K562 (cell line): ENCODE measurements around the gene PTBP3.

Experiments
- BHLHE40 ChIP-seq: IDR thresholded peaks from 2 replicates; pipeline ENCODE4 v1.6.1; 2011; ENCODE audit warnings: low read length, improper control_type of control experiment
- EP300 ChIP-seq: IDR thresholded peaks from 2 replicates; pipeline ENCODE4 v1.6.1; 2012; ENCODE audit warnings: low read length, improper control_type of control experiment
- EZH2 ChIP-seq: IDR thresholded peaks from 2 replicates; pipeline ENCODE4 v1.6.1; 2012; ENCODE audit warnings: low read depth, mild to moderate bottlenecking, inconsistent platforms, low read length, borderline replicate concordance
- TF ChIP-seq, protein P1 (sequence below), 3 experiments: IDR thresholded peaks in 2 of 3; conservative IDR thresholded peaks in 1 of 3; 2 replicates each; pipeline ENCODE4 v1.5.1; 2011 to 2012; ENCODE audit warnings: low read length in 3 of 3, mild to moderate bottlenecking in 3 of 3, control low read depth in 2 of 3, improper control_type of control experiment in 1 of 3, inconsistent platforms in 1 of 3, low read depth in 1 of 3, mixed read lengths in 1 of 3, moderate library complexity in 1 of 3; ENCODE audit not compliant: insufficient read depth in 2 of 3
- TF ChIP-seq, protein P2 (sequence below), 2 experiments: fragments of 450-650 bp; formaldehyde crosslinking in 1 of 2; IDR thresholded peaks; 2 replicates each; pipeline versions ENCODE4 v1.4.0 to v1.6.1; 2014 to 2020; ENCODE audit warnings: mild to moderate bottlenecking in 2 of 2, borderline replicate concordance in 1 of 2, low read depth in 1 of 2

DNA sequence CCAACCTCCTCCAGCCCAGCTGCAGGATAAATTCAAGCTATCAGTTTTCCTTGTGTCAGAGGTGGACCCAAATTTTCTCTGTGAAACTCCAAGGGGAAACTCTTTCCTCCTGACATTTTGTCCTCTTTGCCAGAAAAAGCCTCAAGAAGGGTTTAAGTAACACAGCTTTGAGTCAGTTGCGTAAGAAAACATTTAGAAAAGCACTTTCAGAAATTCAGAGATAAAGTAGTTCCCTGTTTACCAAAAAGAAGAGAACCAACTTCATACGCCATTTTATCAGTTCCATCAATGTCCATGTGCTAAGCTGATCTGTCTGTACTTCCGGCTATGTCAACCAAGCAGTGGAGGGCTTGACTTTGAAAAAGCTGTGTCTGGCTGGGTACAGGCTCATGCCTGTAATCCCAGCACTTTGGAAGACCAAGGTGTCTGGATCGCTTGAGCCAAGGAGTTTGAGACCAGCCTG lies 138.4 kb downstream of the PTBP3 start:
- TF ChIP-seq, protein P1, sequence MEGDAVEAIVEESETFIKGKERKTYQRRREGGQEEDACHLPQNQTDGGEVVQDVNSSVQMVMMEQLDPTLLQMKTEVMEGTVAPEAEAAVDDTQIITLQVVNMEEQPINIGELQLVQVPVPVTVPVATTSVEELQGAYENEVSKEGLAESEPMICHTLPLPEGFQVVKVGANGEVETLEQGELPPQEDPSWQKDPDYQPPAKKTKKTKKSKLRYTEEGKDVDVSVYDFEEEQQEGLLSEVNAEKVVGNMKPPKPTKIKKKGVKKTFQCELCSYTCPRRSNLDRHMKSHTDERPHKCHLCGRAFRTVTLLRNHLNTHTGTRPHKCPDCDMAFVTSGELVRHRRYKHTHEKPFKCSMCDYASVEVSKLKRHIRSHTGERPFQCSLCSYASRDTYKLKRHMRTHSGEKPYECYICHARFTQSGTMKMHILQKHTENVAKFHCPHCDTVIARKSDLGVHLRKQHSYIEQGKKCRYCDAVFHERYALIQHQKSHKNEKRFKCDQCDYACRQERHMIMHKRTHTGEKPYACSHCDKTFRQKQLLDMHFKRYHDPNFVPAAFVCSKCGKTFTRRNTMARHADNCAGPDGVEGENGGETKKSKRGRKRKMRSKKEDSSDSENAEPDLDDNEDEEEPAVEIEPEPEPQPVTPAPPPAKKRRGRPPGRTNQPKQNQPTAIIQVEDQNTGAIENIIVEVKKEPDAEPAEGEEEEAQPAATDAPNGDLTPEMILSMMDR (IDR thresholded peaks at IDR 0.05 in 2 of 3, conservative IDR thresholded peaks at IDR 0.05 in 1 of 3; ENCODE audit: insufficient read depth in 2 of 3, low read depth in 1 of 3, low read length in 3 of 3) = no peak
- TF ChIP-seq, protein P2, sequence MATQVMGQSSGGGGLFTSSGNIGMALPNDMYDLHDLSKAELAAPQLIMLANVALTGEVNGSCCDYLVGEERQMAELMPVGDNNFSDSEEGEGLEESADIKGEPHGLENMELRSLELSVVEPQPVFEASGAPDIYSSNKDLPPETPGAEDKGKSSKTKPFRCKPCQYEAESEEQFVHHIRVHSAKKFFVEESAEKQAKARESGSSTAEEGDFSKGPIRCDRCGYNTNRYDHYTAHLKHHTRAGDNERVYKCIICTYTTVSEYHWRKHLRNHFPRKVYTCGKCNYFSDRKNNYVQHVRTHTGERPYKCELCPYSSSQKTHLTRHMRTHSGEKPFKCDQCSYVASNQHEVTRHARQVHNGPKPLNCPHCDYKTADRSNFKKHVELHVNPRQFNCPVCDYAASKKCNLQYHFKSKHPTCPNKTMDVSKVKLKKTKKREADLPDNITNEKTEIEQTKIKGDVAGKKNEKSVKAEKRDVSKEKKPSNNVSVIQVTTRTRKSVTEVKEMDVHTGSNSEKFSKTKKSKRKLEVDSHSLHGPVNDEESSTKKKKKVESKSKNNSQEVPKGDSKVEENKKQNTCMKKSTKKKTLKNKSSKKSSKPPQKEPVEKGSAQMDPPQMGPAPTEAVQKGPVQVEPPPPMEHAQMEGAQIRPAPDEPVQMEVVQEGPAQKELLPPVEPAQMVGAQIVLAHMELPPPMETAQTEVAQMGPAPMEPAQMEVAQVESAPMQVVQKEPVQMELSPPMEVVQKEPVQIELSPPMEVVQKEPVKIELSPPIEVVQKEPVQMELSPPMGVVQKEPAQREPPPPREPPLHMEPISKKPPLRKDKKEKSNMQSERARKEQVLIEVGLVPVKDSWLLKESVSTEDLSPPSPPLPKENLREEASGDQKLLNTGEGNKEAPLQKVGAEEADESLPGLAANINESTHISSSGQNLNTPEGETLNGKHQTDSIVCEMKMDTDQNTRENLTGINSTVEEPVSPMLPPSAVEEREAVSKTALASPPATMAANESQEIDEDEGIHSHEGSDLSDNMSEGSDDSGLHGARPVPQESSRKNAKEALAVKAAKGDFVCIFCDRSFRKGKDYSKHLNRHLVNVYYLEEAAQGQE (IDR thresholded peaks at IDR 0.05; ENCODE audit: borderline replicate concordance) = no peak
- TF ChIP-seq, protein P2 (CRISPR knock-in tag; IDR thresholded peaks at IDR 0.05; ENCODE audit: low read depth) = no peak
- TF ChIP-seq BHLHE40 = no peak
- TF ChIP-seq EP300 = no peak
- no peak for TF ChIP-seq EZH2
